H9 (cell line): ENCODE data around the gene SLC35A2. TPM values are rescaled to one million over a fixed set of nuclear protein-coding genes. Genes with fewer than 3 reads are reported as not detected.
"Not testable (repeated sequence)": the region's sequence is repeated elsewhere in the genome, so short reads cannot be mapped to it uniquely, and the experiment has no call there.

Source experiments
- DNase-seq: peaks from one replicate; pipeline ENCODE4 v3.0.0-alpha.2; 2017
- H2AFZ ChIP-seq: one replicate; pipeline ENCODE4 v1.6.1; 2013; ENCODE audit warnings: mild to moderate bottlenecking, low read length, control low read depth, moderate library complexity
- H2AK5ac ChIP-seq: 2 replicates; pipeline ENCODE4 v1.6.1; 2013; ENCODE audit warnings: low read length, control low read depth, mixed read lengths; ENCODE audit not compliant: insufficient read length
- H2BK120ac ChIP-seq: one replicate; pipeline ENCODE4 v1.6.1; 2013; ENCODE audit warnings: low read depth, mild to moderate bottlenecking, low read length, control low read depth, inconsistent platforms; ENCODE audit not compliant: poor library complexity, severe bottlenecking
- H2BK12ac ChIP-seq: 2 replicates; pipeline ENCODE4 v1.6.1; 2013; ENCODE audit warnings: low read length, control low read depth, mixed read lengths, low read depth; ENCODE audit not compliant: insufficient read length
- H2BK15ac ChIP-seq: 2 replicates; pipeline ENCODE4 v1.6.1; 2013; ENCODE audit warnings: low read depth, low read length, control low read depth
- H2BK20ac ChIP-seq: one replicate; pipeline ENCODE4 v1.6.1; 2013; ENCODE audit warnings: low read depth, mild to moderate bottlenecking, low read length, control low read depth, inconsistent platforms; ENCODE audit not compliant: poor library complexity, severe bottlenecking
- H2BK5ac ChIP-seq: 2 replicates; pipeline ENCODE4 v1.6.1; 2013; ENCODE audit warnings: low read length, control low read depth, mixed read lengths; ENCODE audit not compliant: insufficient read length
- H3K14ac ChIP-seq: 2 replicates; pipeline ENCODE4 v1.6.1; 2013; ENCODE audit warnings: low read length, control low read depth; ENCODE audit not compliant: insufficient read depth
- H3K18ac ChIP-seq: 2 replicates; pipeline ENCODE4 v1.6.1; 2013; ENCODE audit warnings: low read depth, mild to moderate bottlenecking, mixed read lengths, low read length, control low read depth; ENCODE audit not compliant: insufficient read length
- H3K23ac ChIP-seq: 2 replicates; pipeline ENCODE4 v1.6.1; 2013; ENCODE audit warnings: low read length, control low read depth, mixed read lengths, low read depth; ENCODE audit not compliant: insufficient read length
- H3K23me2 ChIP-seq: 2 replicates; pipeline ENCODE4 v1.6.1; 2013; ENCODE audit warnings: low read depth, mild to moderate bottlenecking, mixed read lengths, low read length, control low read depth; ENCODE audit not compliant: insufficient read length, poor library complexity, severe bottlenecking
- H3K27ac ChIP-seq: 2 replicates; pipeline ENCODE4 v1.5.1; 2013; ENCODE audit warnings: low read length, control low read depth, mixed read lengths, low read depth; ENCODE audit not compliant: insufficient read length
- H3K27me3 ChIP-seq: 2 replicates; pipeline ENCODE4 v1.6.1; 2013; ENCODE audit warnings: low read length, control low read depth, inconsistent platforms; ENCODE audit not compliant: insufficient read depth
- H3K4ac ChIP-seq: 2 replicates; pipeline ENCODE4 v1.6.1; 2013; ENCODE audit warnings: low read depth, mild to moderate bottlenecking, control low read depth, inconsistent platforms, low read length, moderate library complexity
- H3K4me1 ChIP-seq: 2 replicates; pipeline ENCODE4 v1.6.1; 2013; ENCODE audit warnings: low read length, control low read depth, inconsistent platforms; ENCODE audit not compliant: insufficient read depth
- H3K4me2 ChIP-seq: 2 replicates; pipeline ENCODE4 v1.6.1; 2013; ENCODE audit warnings: low read length, control low read depth, mixed read lengths; ENCODE audit not compliant: insufficient read length, insufficient read depth
- H3K56ac ChIP-seq: 2 replicates; pipeline ENCODE4 v1.6.1; 2013; ENCODE audit warnings: low read depth, mild to moderate bottlenecking, mixed read lengths, low read length, control low read depth; ENCODE audit not compliant: insufficient read length
- H3K79me1 ChIP-seq: 2 replicates; pipeline ENCODE4 v1.6.1; 2013; ENCODE audit warnings: low read depth, mild to moderate bottlenecking, moderate library complexity, low read length, control low read depth, inconsistent platforms; ENCODE audit not compliant: insufficient read depth, poor library complexity, severe bottlenecking
- H3K79me2 ChIP-seq: 2 replicates; pipeline ENCODE4 v1.6.1; 2013; ENCODE audit warnings: low read length, control low read depth, inconsistent platforms; ENCODE audit not compliant: insufficient read depth
- H3K9ac ChIP-seq: 2 replicates; pipeline ENCODE4 v1.6.1; 2013; ENCODE audit warnings: low read length, control low read depth, mixed read lengths; ENCODE audit not compliant: insufficient read length; ENCODE audit errors: extremely low read depth
- H3K9me3 ChIP-seq: one replicate; pipeline ENCODE4 v1.6.1; 2013; ENCODE audit warnings: low read depth, low read length, inconsistent platforms; ENCODE audit not compliant: control insufficient read depth
- H3T11ph ChIP-seq: one replicate; pipeline ENCODE4 v1.6.1; 2013; ENCODE audit warnings: mild to moderate bottlenecking, low read length, control low read depth, inconsistent platforms
- H4K20me1 ChIP-seq: one replicate; pipeline ENCODE4 v1.6.1; 2013; ENCODE audit not compliant: control insufficient read depth, insufficient read length, insufficient read depth
- H4K5ac ChIP-seq: 2 replicates; pipeline ENCODE4 v1.6.1; 2013; ENCODE audit warnings: low read depth, mild to moderate bottlenecking, mixed read lengths, low read length, control low read depth; ENCODE audit not compliant: insufficient read length
- H4K8ac ChIP-seq: replicated peaks from 2 replicates; pipeline ENCODE4 v1.6.1; 2013; ENCODE audit warnings: low read length, control low read depth, mixed read lengths, low read depth; ENCODE audit not compliant: insufficient read length
- H4K91ac ChIP-seq: 2 replicates; pipeline ENCODE4 v1.6.1; 2013; ENCODE audit warnings: low read depth, mild to moderate bottlenecking, moderate library complexity, mixed read lengths, low read length, control low read depth; ENCODE audit not compliant: insufficient read length
- H3K27ac Mint-ChIP-seq, 3 experiments: 2 replicates in 2 of 3; 3 replicates in 1 of 3; pipeline ENCODE4 v1.8.0; 2020 to 2021; ENCODE audit warnings: mixed read lengths in 3 of 3, mild to moderate bottlenecking in 1 of 3, moderate library complexity in 1 of 3
- H3K27me3 Mint-ChIP-seq: 2 replicates; pipeline ENCODE4 v1.8.0; 2021; ENCODE audit warnings: low read depth, mild to moderate bottlenecking, moderate library complexity, mixed read lengths
- H3K36me3 Mint-ChIP-seq, 3 experiments: 2 replicates in 2 of 3; 3 replicates in 1 of 3; pipeline ENCODE4 v1.8.0; 2020 to 2021; ENCODE audit warnings: low read depth in 3 of 3, mixed read lengths in 3 of 3; ENCODE audit not compliant: insufficient read depth in 1 of 3
- H3K4me1 Mint-ChIP-seq, 2 experiments: 2 replicates each; pipeline ENCODE4 v1.8.0; 2020; ENCODE audit warnings: mixed read lengths in 2 of 2
- H3K4me3 Mint-ChIP-seq, 2 experiments: 2 replicates in 1 of 2; 3 replicates in 1 of 2; pipeline ENCODE4 v1.8.0; 2020 to 2021; ENCODE audit warnings: mild to moderate bottlenecking in 2 of 2, mixed read lengths in 2 of 2, moderate library complexity in 1 of 2
- H3K9me3 Mint-ChIP-seq, 2 experiments: 2 replicates in 1 of 2; 3 replicates in 1 of 2; pipeline ENCODE4 v1.8.0; 2020; ENCODE audit warnings: mild to moderate bottlenecking in 2 of 2, mixed read lengths in 2 of 2, moderate library complexity in 1 of 2
- WGBS: extraction: QIAGEN DNeasy Blood & Tissue Kit; methylation state at CpG from one replicate; pipeline ENCODE4 v1.1.7; 2013; ENCODE audit warnings: missing lambda C conversion rate, low lambda C conversion rate, mixed read lengths; ENCODE audit not compliant: insufficient read length; ENCODE audit errors: extremely low coverage; 5-methylcytosine and 5-hydroxymethylcytosine counted together
- total RNA-seq: library from RNA; stranded (reverse); gene quantifications from 2 replicates; pipeline ENCODE4 v1.2.1, GENCODE V29; 2021
- TF ChIP-seq, protein P1 (sequence below): fragments of 200-600 bp; sonication (generic); conservative IDR thresholded peaks from 3 replicates; pipeline ENCODE4 v1.8.0; 2021; ENCODE audit warnings: antibody characterized with exemption, mild to moderate bottlenecking

SLC35A2 gene
- total RNA-seq, 1 experiment from 2014 or later = 32.9 TPM

DNA sequence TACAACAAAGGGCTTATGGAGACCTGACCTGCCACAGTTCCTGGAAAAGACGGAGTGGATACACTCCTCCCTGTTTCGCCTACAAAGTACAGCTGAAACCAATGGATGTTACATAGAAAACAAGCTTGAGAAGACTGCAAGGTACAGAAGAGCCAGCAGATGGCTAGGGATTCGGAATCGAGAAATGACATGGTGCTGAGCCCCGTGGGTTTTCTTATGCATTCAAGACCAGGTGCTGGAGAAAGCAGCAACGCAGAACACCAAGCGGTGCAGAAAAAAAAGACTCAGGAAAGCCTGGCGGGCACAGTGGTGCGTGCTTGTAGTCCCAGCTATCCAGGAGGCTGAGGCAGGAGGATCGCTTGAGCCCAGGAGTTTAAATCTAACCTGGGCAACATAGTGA lies 27.7 kb downstream of the SLC35A2 start:
- no peak overlapping the region for H2BK20ac ChIP-seq

DNA sequence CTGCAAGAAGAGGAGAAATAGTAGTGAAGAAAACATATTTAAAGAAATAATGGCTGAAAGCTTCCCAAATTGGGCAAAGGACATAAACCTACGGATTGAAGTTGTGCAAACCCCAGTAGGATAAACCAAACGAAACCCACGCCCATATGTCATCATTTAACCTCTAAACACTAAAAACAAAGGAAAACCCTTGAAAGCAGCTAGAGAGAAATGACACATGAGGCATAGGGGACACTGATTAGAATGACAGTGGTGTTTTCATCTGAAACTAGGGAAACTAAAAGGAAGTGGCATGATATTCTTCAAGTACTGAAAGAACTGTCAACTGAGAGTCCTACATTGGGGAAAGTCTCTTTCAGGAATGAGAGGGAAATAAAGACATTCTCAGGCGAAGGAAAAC lies 34.5 kb downstream of the SLC35A2 start:
- not testable (repeated sequence) for H3K14ac ChIP-seq, H4K8ac ChIP-seq, DNase-seq, H3K79me1 ChIP-seq, H2AK5ac ChIP-seq, H3K79me2 ChIP-seq, H3K23me2 ChIP-seq, H2BK5ac ChIP-seq, H4K5ac ChIP-seq, H3K4me1 ChIP-seq, H3K27me3 ChIP-seq, H3K4me2 ChIP-seq, H3K27ac Mint-ChIP-seq, H3K4me3 Mint-ChIP-seq, H3K4ac ChIP-seq, H2BK120ac ChIP-seq, H3K4me1 Mint-ChIP-seq, H3T11ph ChIP-seq, H4K20me1 ChIP-seq, H3K18ac ChIP-seq, H2BK12ac ChIP-seq, H3K9me3 ChIP-seq, H2BK20ac ChIP-seq, H2AFZ ChIP-seq, H3K27me3 Mint-ChIP-seq, H3K9ac ChIP-seq, H4K91ac ChIP-seq, H3K56ac ChIP-seq, H3K23ac ChIP-seq, H3K27ac ChIP-seq, H2BK15ac ChIP-seq, H3K36me3 Mint-ChIP-seq
- no CpG with 5 or more reads among the region's 4 CpGs for WGBS
- peaks cover 52 to 56% of the 10 kb centered on the region in 2 experiments for H3K9me3 Mint-ChIP-seq

More for the DNA sequence above, 27.7 kb downstream of the SLC35A2 start:
- no peaks in the 10 kb centered on the region for H3K4me1 ChIP-seq
- H3K18ac ChIP-seq = no peak overlapping the region
- Mint-ChIP-seq H3K27me3 (peaks cover 10% of the 10 kb centered on the region), H3K9me3 (peaks cover 50 to 54% of the 10 kb centered on the region in 2 experiments), H3K4me1 (no peaks in the 10 kb centered on the region), H3K27ac (no peak overlapping the region), H3K36me3 (peaks cover 0 to 3% (median 2%) of the 10 kb centered on the region in 3 experiments; a peak in 2 of 7 replicates), H3K4me3 (no peak overlapping the region)
- H3K27ac ChIP-seq = no peak overlapping the region
- no peak overlapping the region for H3K14ac ChIP-seq
- no peak overlapping the region for H4K91ac ChIP-seq
- WGBS = no CpG with 5 or more reads among the region's 10 CpGs
- no peak overlapping the region for H3K4ac ChIP-seq
- no peak overlapping the region for H2AK5ac ChIP-seq
- H3K9ac ChIP-seq = no peak overlapping the region
- no peak for DNase-seq
- H2BK5ac ChIP-seq = no peak overlapping the region
- H3K4me2 ChIP-seq = no peak overlapping the region
- TF ChIP-seq, protein P1, sequence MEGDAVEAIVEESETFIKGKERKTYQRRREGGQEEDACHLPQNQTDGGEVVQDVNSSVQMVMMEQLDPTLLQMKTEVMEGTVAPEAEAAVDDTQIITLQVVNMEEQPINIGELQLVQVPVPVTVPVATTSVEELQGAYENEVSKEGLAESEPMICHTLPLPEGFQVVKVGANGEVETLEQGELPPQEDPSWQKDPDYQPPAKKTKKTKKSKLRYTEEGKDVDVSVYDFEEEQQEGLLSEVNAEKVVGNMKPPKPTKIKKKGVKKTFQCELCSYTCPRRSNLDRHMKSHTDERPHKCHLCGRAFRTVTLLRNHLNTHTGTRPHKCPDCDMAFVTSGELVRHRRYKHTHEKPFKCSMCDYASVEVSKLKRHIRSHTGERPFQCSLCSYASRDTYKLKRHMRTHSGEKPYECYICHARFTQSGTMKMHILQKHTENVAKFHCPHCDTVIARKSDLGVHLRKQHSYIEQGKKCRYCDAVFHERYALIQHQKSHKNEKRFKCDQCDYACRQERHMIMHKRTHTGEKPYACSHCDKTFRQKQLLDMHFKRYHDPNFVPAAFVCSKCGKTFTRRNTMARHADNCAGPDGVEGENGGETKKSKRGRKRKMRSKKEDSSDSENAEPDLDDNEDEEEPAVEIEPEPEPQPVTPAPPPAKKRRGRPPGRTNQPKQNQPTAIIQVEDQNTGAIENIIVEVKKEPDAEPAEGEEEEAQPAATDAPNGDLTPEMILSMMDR = peak; percentile 13; the same call in 1 of the 3 replicates
- H2BK15ac ChIP-seq = no peak overlapping the region
- no peaks in the 10 kb centered on the region for H3K9me3 ChIP-seq
- no peak overlapping the region for H3K23ac ChIP-seq
- H3K56ac ChIP-seq = no peak overlapping the region
- no peak overlapping the region for H2AFZ ChIP-seq
- no peaks in the 10 kb centered on the region for H3K79me2 ChIP-seq
- H3K79me1 ChIP-seq = no peaks in the 10 kb centered on the region
- no peaks in the 10 kb centered on the region for H3K23me2 ChIP-seq
- no peak overlapping the region for H2BK12ac ChIP-seq
- no peaks in the 10 kb centered on the region for H4K20me1 ChIP-seq
- H3T11ph ChIP-seq = no peak overlapping the region
- no peak overlapping the region for H2BK120ac ChIP-seq
- H4K8ac ChIP-seq = no peak overlapping the region
- no peaks in the 10 kb centered on the region for H3K27me3 ChIP-seq
- H4K5ac ChIP-seq = no peak overlapping the region
